ENCODE data around the gene CORO2B.

DNA sequence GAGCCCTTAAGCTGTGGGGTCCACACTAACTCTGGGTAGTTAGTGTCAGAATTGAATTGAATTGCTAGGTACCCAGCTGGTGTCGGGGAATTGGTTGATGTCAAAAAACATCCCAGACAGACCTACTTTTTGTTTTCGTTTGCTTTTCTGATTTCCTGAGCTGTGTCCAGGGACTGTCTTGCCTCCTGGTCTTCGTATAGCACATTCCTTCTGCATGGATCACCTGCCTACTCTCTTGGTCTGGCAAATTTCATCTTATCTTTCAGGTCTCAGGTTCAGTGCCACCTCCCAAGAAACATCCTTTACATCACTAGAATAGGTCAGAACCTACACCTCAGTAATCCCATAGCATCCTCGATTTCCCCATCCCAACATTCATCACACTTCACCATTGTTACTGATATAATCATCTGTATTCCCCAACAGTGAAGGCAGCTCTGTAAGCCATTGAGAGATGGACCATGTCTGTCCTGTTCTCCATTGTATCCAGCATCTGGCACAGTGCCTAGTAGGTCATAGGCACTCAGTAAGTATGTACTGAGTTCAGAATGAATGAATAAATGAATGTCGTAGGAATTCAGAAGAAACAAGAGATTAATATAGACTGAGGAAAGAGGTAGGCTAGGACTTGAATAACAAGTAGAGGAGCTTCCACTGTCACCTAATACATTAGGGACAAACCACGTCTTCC lies 160.7 kb downstream of the CORO2B start:
- TF ChIP-seq, protein P1, sequence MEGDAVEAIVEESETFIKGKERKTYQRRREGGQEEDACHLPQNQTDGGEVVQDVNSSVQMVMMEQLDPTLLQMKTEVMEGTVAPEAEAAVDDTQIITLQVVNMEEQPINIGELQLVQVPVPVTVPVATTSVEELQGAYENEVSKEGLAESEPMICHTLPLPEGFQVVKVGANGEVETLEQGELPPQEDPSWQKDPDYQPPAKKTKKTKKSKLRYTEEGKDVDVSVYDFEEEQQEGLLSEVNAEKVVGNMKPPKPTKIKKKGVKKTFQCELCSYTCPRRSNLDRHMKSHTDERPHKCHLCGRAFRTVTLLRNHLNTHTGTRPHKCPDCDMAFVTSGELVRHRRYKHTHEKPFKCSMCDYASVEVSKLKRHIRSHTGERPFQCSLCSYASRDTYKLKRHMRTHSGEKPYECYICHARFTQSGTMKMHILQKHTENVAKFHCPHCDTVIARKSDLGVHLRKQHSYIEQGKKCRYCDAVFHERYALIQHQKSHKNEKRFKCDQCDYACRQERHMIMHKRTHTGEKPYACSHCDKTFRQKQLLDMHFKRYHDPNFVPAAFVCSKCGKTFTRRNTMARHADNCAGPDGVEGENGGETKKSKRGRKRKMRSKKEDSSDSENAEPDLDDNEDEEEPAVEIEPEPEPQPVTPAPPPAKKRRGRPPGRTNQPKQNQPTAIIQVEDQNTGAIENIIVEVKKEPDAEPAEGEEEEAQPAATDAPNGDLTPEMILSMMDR (IDR thresholded peaks at IDR 0.05), result no peak
- no peak for TF ChIP-seq POLR2A (IDR thresholded peaks at IDR 0.05)

Data from ovary (tissue), 3 donors.